ENCODE measurements around the gene RUNDC1.

- TF ChIP-seq HMGXB4 (CRISPR knock-in tag; IDR thresholded peaks at IDR 0.05) (no peak), NR3C1 (CRISPR knock-in tag; conservative IDR thresholded peaks at IDR 0.05; ENCODE audit: low read depth) (no peak), ZNF232 (CRISPR knock-in tag; IDR thresholded peaks at IDR 0.05) (no peak)
Measured at GRCh38 chr17:43020789-43021740, 40.7 kb downstream of the RUNDC1 start.
